Measurements from ENCODE around the gene EEF1A1.
"Not testable (repeated sequence)": the region's sequence is repeated elsewhere in the genome, so short reads cannot be mapped to it uniquely, and the experiment has no call there.

Gene EEF1A1

DNA sequence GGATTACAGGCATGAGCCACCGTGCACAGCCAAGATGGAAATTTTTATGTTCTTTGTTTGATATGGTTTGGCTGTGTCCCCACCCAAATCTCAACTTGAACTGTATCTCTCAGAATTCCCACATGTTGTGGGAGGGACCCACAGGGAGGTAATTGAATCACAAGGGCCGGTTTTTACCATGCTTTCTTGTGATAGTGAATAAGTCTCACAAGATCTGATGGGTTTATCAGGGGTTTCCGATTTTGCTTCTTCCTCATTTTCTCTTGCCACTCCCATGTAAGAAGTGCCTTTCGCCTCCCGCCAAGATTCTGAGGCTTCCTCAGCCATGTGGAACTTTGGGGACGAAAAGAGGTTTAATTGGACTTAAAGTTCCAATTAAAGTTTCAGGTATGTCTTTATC is 14.6 kb downstream of the EEF1A1 start (continued):
- TF ChIP-seq ZNF114 (tag by site-specific recombination; IDR thresholded peaks at IDR 0.05) (no peak), ZNF341 (tag by site-specific recombination; IDR thresholded peaks at IDR 0.05; ENCODE audit: low read depth) (no peak), ZSCAN4 (tag by site-specific recombination; IDR thresholded peaks at IDR 0.05) (no peak)
- TF ChIP-seq, protein P1, sequence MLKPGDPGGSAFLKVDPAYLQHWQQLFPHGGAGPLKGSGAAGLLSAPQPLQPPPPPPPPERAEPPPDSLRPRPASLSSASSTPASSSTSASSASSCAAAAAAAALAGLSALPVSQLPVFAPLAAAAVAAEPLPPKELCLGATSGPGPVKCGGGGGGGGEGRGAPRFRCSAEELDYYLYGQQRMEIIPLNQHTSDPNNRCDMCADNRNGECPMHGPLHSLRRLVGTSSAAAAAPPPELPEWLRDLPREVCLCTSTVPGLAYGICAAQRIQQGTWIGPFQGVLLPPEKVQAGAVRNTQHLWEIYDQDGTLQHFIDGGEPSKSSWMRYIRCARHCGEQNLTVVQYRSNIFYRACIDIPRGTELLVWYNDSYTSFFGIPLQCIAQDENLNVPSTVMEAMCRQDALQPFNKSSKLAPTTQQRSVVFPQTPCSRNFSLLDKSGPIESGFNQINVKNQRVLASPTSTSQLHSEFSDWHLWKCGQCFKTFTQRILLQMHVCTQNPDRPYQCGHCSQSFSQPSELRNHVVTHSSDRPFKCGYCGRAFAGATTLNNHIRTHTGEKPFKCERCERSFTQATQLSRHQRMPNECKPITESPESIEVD (tag by site-specific recombination; IDR thresholded peaks at IDR 0.05) = no peak

DNA sequence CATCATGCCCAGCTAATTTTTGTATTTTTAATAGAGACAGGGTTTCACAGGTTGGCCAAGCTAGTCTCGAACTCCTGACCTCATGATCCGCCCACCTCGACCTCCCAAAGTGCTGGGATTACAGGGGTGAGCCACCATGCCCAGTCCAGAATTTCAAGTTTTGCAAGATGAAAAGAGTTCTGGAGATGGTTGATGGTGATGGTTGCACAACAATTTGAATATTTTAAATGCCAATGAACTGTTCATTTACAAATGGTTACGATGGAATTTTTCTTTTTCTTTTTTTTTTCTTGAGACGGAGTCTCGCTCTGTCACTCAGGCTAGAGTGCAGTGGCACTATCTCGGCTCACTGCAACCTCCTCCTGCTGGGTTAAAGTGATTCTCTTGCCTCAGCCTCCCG is 15.1 kb downstream of the EEF1A1 start:
- H3K27ac ChIP-seq (ENCODE audit: extremely low read depth, low read depth, low read length); H3K4me1 ChIP-seq (ENCODE audit: control insufficient read depth, insufficient read depth, low read length); H3K9me3 ChIP-seq (ENCODE audit: control insufficient read depth, insufficient read depth, low read depth, low read length); POLR2A ChIA-PET; H3K4me3 ChIP-seq (ENCODE audit: low read depth, low read length); CTCF ChIA-PET: not testable (repeated sequence)
- H3K36me3 ChIP-seq (ENCODE audit: control insufficient read depth in 2 of 2, insufficient read depth in 1 of 2, low read length in 2 of 2) = peaks cover 4 to 32% of the 10 kb centered on the region in 2 experiments

DNA sequence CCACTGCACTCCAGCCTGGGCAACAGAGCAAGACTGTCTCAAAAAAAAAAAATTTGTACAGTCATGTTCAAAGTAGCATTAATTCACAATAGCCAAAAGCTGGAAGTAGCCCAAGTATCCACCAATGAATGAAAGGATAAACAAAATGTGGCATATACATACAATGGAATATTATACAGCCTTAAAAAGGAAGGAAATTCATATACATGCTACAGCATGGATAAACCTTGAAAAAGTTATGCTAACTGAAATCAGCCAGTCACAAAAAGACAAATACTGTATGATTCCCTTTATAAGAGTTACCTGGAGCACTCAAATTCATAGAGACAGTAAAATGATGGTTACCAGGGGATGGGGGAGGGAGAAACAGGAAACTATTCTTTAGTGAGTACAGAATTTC is 15.7 kb downstream of the EEF1A1 start:
- H3K4me1 ChIP-seq (ENCODE audit: control insufficient read depth, insufficient read depth, low read length) = no peaks in the 10 kb centered on the region
- ChIA-PET POLR2A (no interaction called here), CTCF (interaction anchor here (0.7 kb wide), 1 partner anchor 1972 kb away, joined by 3 read pairs; no protein-coding TSS in a partner anchor)
- no peak overlapping the region for H3K27ac ChIP-seq (ENCODE audit: extremely low read depth, low read depth, low read length)
- TF ChIP-seq ZNF140 (tag by site-specific recombination; IDR thresholded peaks at IDR 0.05) = no peak
- no peak for TF ChIP-seq ZNF514 (tag by site-specific recombination; IDR thresholded peaks at IDR 0.05)
- peak; percentile 98 for TF ChIP-seq ZNF146 (tag by site-specific recombination; IDR thresholded peaks at IDR 0.05)
- TF ChIP-seq ZNF473 (tag by site-specific recombination; IDR thresholded peaks at IDR 0.05) = no peak
- TF ChIP-seq ZNF580 (tag by site-specific recombination; IDR thresholded peaks at IDR 0.05) = peak; percentile 72; the same call in 1 of the 2 replicates
- TF ChIP-seq ZNF560 (tag by site-specific recombination; IDR thresholded peaks at IDR 0.05; ENCODE audit: borderline replicate concordance) = no peak
- TF ChIP-seq, protein P2, sequence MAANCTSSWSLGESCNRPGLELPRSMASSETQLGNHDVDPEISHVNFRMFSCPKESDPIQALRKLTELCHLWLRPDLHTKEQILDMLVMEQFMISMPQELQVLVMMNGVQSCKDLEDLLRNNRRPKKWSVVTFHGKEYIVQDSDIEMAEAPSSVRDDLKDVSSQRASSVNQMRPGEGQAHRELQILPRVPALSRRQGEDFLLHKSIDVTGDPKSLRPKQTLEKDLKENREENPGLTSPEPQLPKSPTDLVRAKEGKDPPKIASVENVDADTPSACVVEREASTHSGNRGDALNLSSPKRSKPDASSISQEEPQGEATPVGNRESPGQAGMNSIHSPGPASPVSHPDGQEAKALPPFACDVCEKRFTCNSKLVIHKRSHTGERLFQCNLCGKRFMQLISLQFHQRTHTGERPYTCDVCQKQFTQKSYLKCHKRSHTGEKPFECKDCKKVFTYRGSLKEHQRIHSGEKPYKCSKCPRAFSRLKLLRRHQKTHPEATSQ (tag by site-specific recombination; IDR thresholded peaks at IDR 0.05) = no peak
- peaks cover 10 to 38% of the 10 kb centered on the region in 2 experiments for H3K36me3 ChIP-seq (ENCODE audit: control insufficient read depth in 2 of 2, insufficient read depth in 1 of 2, low read length in 2 of 2)
- H3K4me3 ChIP-seq (ENCODE audit: low read depth, low read length) = no peak overlapping the region
- H3K9me3 ChIP-seq (ENCODE audit: control insufficient read depth, insufficient read depth, low read depth, low read length) = no peaks in the 10 kb centered on the region

- Histone ChIP-seq H3K4me1 (ENCODE audit: control insufficient read depth, insufficient read depth, low read length) (no peaks in the 10 kb centered on the region), H3K4me3 (ENCODE audit: low read depth, low read length) (no peak overlapping the region), H3K36me3 (ENCODE audit: control insufficient read depth in 2 of 2, insufficient read depth in 1 of 2, low read length in 2 of 2) (peaks cover 15 to 47% of the 10 kb centered on the region in 2 experiments), H3K27ac (ENCODE audit: extremely low read depth, low read depth, low read length) (no peak overlapping the region), H3K9me3 (ENCODE audit: control insufficient read depth, insufficient read depth, low read depth, low read length) (no peaks in the 10 kb centered on the region)
- TF ChIP-seq ZNF274 (IDR thresholded peaks at IDR 0.05; ENCODE audit: low read length) = no peak
- no peak for TF ChIP-seq ZNF274 (tag by site-specific recombination; IDR thresholded peaks at IDR 0.05; ENCODE audit: borderline replicate concordance)
- no peak for TF ChIP-seq YY1 (tag by site-specific recombination; IDR thresholded peaks at IDR 0.05)
- no peak for TF ChIP-seq ZNF37A (tag by site-specific recombination; IDR thresholded peaks at IDR 0.05)
- no peak for TF ChIP-seq ZNF350 (tag by site-specific recombination; IDR thresholded peaks at IDR 0.05)
- TF ChIP-seq ZNF610 (tag by site-specific recombination; IDR thresholded peaks at IDR 0.05; ENCODE audit: borderline replicate concordance) = no peak
- 0 out of 2 replicates have a peak, but pooled peaks have one; percentile 15 for TF ChIP-seq ZNF121 (tag by site-specific recombination; IDR thresholded peaks at IDR 0.05)
- no peak for TF ChIP-seq ZNF155 (tag by site-specific recombination; IDR thresholded peaks at IDR 0.05)
- TF ChIP-seq SP7 (tag by site-specific recombination; IDR thresholded peaks at IDR 0.05) = no peak
- CTCF ChIA-PET = interaction anchor here (1.0 kb wide), 2 partner anchors 11 to 106 kb away, joined by 3 to 5 read pairs; no protein-coding TSS in a partner anchor
- POLR2A ChIA-PET = interaction anchor here (2.8 kb wide), 1 partner anchor 10 kb away, joined by 9 read pairs; no protein-coding TSS in a partner anchor
Observed at GRCh38 chr6:73504160-73504559, 16.7 kb downstream of the EEF1A1 start.

All from HEK293 (cell line).